Stimulated activated CD4-positive, alpha-beta T cell treated with anti-CD3 and anti-CD28 coated beads, Interleukin-2, amount 100 ng/mL, for 4 hours (primary cell): Measurements from ENCODE around the gene CEP19.
A peak's percentile ranks its signal among the peaks of the same experiment; 100 is the strongest.
"Not testable (repeated sequence)": the region's sequence is repeated elsewhere in the genome, so short reads cannot be mapped to it uniquely, and the experiment has no call there.

Experiments used
- DNase-seq: peaks from one replicate; pipeline ENCODE4 v3.0.0-alpha.2; 2020; ENCODE audit warnings: low read depth

CEP19 gene, protein sequence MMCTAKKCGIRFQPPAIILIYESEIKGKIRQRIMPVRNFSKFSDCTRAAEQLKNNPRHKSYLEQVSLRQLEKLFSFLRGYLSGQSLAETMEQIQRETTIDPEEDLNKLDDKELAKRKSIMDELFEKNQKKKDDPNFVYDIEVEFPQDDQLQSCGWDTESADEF

DNA sequence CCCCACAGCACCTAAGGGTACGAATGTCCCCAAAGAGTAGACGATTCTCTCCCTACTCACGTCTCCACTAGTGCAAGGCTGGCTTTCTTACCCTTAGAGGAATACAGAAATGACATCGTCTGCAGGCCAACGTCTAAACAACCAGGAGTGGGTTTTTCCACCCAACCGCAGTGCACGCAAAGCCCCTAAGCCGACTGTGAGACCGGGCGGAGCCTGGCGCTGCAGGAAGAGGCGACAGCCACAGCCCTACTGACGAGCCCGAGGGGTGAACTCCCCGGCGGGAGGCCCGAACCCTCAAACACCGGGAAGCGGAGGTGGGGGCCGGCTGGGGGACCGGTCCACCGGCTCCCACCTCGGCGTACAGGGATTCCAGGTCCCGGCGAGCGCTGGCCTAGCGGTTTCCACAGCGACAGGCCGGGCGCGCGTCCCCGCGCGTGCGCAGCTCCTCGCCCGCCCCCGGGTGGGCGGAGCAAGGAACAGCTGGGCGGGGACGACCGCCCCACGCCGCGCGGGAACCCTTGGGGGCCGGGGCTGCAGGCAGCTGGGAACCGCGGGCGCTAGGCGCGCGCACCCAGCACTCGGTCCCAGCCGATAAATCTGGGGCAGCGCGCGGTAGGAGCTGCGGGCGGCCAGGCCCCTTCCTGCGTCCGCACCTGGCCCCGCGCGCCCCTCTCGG lies at the start of gene CEP19, which contains the start of gene PIGX:
Gene CEP19, minus strand, starts transcription at position 413 of the 676 bp plus-strand sequence. CDS start 3,593 bp downstream, outside the sequence.
Gene PIGX, plus strand, starts transcription at position 540 of the 676 bp plus-strand sequence.
- peak; percentile 82 for DNase-seq

GRCh38 chr3:196757876-196758739 lies 46.1 kb upstream of the CEP19 start:
- no peak for DNase-seq

- no peak for DNase-seq
These were observed 44.7 kb upstream of the CEP19 start for GRCh38 chr3:196756732-196757131.

- no peak for DNase-seq
These were observed 42.3 kb upstream of the CEP19 start for GRCh38 chr3:196754091-196754981.

DNA sequence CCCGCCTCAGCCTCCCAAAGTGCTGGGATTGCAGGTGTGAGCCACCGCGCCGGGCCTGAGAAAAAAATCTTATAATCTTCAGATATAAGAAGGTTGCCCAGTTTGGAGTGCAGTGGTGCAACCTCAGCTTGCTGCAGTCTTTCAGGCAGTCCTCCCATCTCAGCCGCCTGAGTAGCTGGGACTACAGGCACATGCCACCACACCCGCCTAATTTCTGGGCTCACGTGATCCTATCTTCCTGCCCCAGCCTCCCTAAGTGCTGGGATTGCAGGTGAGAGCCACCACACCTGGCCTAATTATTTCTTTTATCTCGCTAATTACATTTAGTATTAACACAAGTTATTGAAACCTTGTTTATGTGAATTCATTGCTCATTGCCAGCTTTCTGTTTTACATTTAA lies 41.2 kb upstream of the CEP19 start:
- DNase-seq: no peak

- no peak for DNase-seq
These were observed 37.1 kb upstream of the CEP19 start for GRCh38 chr3:196749125-196749524.

GRCh38 chr3:196743569-196743968 lies 31.5 kb upstream of the CEP19 start:
- not testable (repeated sequence) for DNase-seq

- DNase-seq: no peak
These were observed 29.3 kb upstream of the CEP19 start for GRCh38 chr3:196741249-196741889.

DNA sequence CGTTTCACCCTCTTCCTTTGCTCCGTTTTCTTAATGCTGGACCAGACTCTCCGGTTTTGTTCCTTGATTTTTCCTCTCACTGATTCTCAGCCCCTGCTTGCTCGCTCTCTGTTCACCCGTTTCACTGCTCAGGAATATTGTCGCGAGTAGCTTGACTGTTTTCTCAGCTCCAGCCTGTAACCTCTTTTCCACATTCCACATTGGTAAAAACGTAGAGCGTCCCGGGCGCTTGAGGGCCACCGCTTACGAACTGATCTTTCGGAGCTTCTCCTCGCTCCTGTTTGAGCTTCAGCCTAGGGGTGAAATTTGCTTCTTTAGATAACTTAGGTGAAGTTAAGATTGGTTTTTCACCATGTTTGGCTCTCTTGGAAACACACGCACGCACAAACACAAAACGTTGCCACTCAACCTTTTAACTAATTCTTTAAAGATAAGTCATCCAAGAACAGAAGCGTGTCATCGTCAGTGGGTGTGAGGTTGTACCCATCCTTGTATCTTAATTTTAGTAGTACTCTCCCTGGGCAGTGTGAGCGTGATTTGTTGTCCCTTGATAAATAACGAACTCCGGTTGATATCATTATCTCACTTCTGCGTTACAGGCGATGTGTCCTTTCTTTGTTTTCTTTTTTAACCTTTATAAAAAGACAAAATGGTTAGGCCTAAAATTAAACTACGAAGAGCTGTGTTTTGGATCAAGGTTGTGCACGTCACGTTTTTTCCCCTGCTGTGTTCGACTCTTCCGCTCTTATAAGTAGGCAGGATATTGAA lies 28.6 kb upstream of the CEP19 start:
- peak; percentile 45 for DNase-seq

GRCh38 chr3:196739671-196740480 lies 27.8 kb upstream of the CEP19 start, which contains the start of gene PAK2:
PAK2 (plus strand) TSS chr3:196739857; CDS start chr3:196782647, 42,790 bp downstream.
- DNase-seq: peak; percentile 90

DNA sequence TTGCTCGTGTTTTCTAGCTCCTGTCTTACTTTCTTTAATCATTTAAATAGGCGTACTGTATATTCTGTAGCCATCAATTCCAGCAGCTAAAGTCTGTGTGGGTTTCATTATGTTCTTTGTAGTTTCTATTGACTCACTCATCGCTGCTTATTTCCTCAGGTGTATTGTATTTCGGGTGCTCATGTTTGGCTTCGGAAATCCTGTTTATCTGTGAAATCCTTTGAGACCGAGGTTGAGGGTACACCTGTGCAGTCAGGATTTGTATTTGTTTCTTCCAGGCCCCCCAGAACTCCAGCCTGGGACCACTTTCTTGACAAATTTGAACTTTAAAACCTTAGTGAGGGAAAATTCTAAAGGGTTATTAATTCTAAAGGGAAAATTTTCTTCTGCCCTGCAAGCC lies 25.6 kb upstream of the CEP19 start:
- no peak for DNase-seq

DNA sequence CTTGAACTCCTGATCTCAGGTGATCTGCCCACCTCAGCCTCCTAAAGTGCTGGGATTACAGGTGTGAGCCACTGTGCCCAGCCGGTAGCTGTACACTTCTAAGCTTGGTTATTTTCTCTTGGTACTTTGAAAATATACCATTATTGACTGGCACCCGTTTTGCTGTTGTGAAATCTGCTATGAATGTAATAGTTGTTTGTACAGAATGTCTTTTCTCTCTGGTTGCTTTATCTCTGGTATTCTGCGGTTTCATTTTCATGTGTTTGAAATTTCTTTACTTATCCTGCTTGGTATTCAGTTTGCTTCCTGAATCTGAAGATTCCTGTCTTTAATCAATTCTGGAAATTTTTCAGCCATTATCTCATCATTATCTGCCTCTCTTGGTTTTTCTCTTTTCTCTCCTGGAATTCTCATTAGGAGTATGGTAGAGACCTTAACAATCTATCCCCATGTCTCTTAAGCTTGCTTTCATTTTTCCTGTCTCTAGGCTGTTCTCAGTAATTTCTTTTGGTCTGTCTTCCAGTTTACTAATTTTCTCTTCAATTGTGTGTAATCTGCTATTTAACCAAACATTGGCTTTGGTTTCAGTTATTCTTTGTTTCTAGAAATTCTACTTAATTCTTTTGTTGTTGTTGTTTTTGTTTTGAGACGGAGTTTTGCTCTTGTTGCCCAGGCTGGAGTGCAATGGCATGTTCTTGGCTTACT lies 24.8 kb upstream of the CEP19 start:
- DNase-seq: no peak

GRCh38 chr3:196735751-196736150 lies 23.7 kb upstream of the CEP19 start:
- DNase-seq: no peak

GRCh38 chr3:196726788-196727675 lies 15.0 kb upstream of the CEP19 start:
- DNase-seq: no peak

DNA sequence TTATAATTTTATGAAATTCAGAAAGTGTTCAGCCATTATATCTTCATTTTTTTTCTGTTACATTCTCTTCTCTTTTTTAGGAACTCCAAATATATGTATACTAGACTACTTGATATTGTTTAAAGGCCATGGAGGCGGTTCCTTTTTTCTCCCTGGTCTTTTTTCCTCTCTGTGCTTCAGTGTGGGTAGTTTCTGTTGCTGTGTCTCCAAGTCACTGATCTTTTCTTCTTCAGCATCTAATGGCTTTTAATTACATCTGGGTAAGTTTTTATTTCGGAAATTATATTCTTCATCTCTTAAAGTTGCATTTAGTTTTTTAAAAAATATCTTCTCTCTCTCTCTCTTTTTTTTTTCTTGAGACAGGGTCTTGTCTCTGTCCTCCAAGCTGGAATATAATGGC lies 9.0 kb upstream of the CEP19 start:
- no peak for DNase-seq

DNA sequence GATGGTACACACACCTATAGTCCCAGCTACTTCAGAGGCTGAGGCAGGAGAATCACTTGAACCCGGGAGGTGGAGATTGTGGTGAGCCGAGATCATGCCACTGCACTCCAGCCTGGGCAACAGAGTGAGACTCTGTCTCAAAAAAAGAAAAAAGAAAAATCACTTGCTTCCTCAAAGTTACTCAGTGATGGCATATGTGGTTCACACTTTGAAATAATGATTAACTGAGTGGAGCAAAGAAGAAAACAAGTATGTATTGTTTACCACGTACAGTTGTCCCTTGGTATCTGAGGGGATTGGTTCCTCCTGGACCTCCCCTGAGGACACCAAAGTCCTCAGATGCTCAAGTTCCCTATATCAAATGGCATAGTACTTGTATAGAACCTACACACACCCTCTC lies 5.1 kb upstream of the CEP19 start:
- DNase-seq: not testable (repeated sequence)

- peak; percentile 59 for DNase-seq
These were observed 714 bp upstream of the CEP19 start for GRCh38 chr3:196712514-196713413.
